Renal cortex interstitium (tissue), 11 donors: ENCODE measurements around the gene GJD3. TPM values are rescaled to one million over a fixed set of nuclear protein-coding genes. Genes with fewer than 3 reads are reported as not detected.
"Not testable (repeated sequence)": the region's sequence is repeated elsewhere in the genome, so short reads cannot be mapped to it uniquely, and the experiment has no call there.

ENCODE experiments used
- DNase-seq, 11 donors: peaks; one replicate each; pipeline ENCODE4 v3.0.0-alpha.2; 2013; ENCODE audit warnings: low read depth in 9 of 11, low spot score in 4 of 11; ENCODE audit errors: extremely low read depth in 1 of 11
- polyA plus RNA-seq, 3 donors: library from polyadenylated mRNA; unstranded; fragments of 120-200 nt; gene quantifications; one replicate each; pipeline ENCODE4 v1.2.1, GENCODE V29; 2013; ENCODE audit not compliant: insufficient read length in 3 of 3

Gene GJD3
- polyA plus RNA-seq, 3 donors, result 0.32 TPM; not detected in 2

- DNase-seq, result no peak
Measured at GRCh38 chr17:40373324-40373723, 8.8 kb upstream of the GJD3 start.

GRCh38 chr17:40372644-40373043 is 8.1 kb upstream of the GJD3 start:
- not testable (repeated sequence) for DNase-seq

GRCh38 chr17:40372031-40372430 is 7.5 kb upstream of the GJD3 start:
- DNase-seq, result no peak

GRCh38 chr17:40371261-40371929 is 6.9 kb upstream of the GJD3 start:
- no peak for DNase-seq

- no peak for DNase-seq
Measured at GRCh38 chr17:40369923-40370322, 5.4 kb upstream of the GJD3 start.

GRCh38 chr17:40367728-40368127 is 3.2 kb upstream of the GJD3 start:
- DNase-seq, result not testable (repeated sequence)

- DNase-seq, result no peak
Measured at GRCh38 chr17:40366861-40367518, 2.5 kb upstream of the GJD3 start.

- DNase-seq, result no peak
Measured at GRCh38 chr17:40366076-40366860, 1.7 kb upstream of the GJD3 start.

GRCh38 chr17:40364906-40365305 is 369 bp upstream of the GJD3 start:
- no peak for DNase-seq

GRCh38 chr17:40363111-40363827 is 1.3 kb downstream of the GJD3 start:
- no peak for DNase-seq

GRCh38 chr17:40362696-40363110 is 1.8 kb downstream of the GJD3 start:
- DNase-seq, result peak in 1 of 11 donors; percentile 57

GRCh38 chr17:40361925-40362695 is 2.4 kb downstream of the GJD3 start:
- DNase-seq, result no peak

GRCh38 chr17:40361063-40361924 is 3.2 kb downstream of the GJD3 start:
- DNase-seq, result no peak

- no peak for DNase-seq
Measured at GRCh38 chr17:40360091-40360490, 4.4 kb downstream of the GJD3 start.

GRCh38 chr17:40358323-40359038 is 6.1 kb downstream of the GJD3 start:
- DNase-seq, result peak in 10 of 11 donors; percentile 70 to 88 (median 83)

- DNase-seq, result no peak
Measured at GRCh38 chr17:40356990-40357881, 7.3 kb downstream of the GJD3 start.
